ENCODE data around the gene CD151. TPM values are rescaled to one million over a fixed set of nuclear protein-coding genes. Genes with fewer than 3 reads are reported as not detected.

Gene CD151
- total and polyA plus RNA-seq, 8 donors: 163 to 351 (median 261) TPM

- no peak for TF ChIP-seq CTCF (IDR thresholded peaks at IDR 0.05)
- H3K27ac ChIP-seq: no peak overlapping the region
- H3K27me3 ChIP-seq: no peaks in the 10 kb centered on the region
- H3K4me3 ChIP-seq: no peak overlapping the region
- no peaks in the 10 kb centered on the region for H3K4me1 ChIP-seq
- intact Hi-C loops (cut with DNase I): no loop called here
- no peaks in the 10 kb centered on the region for H3K9me3 ChIP-seq
- ATAC-seq (no peak), FAIRE-seq (no peak), DNase-seq (no peak)
- peaks cover 0 to 5% (median 0%) of the 10 kb centered on the region in 3 donors for H3K36me3 ChIP-seq
- 89 to 93% methylated on average over 14 of the region's 14 CpGs for WGBS, 2 donors
Measured at GRCh38 chr11:866481-866880, 33.7 kb downstream of the CD151 start.

DNA sequence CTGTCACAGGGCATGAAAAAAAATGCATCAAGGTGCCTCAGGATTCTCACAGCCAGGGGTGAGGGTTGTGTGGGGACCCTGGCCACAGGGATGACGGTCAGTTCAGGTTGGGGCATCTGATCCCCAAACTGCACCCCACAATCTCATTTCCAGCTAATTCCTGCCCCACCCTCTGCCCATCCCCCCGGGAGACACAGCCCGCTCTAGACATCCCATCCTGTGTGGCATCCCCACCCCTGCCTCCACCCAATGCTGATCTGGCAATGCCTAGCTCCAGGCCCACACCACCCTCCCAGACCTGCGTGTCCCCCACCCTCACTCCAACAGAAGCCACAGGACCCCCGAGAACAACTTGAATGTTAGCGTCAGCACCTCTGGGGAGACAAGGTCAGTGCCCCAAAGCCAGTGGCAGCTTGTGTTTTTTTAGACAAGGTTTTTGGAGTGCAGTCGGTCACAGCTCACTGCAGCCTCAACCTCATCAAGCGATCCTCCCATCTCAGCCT is 35.2 kb downstream of the CD151 start:
- ATAC-seq (no peak), FAIRE-seq (no peak), DNase-seq (no peak)
- intact Hi-C loops (cut with DNase I): no loop called here
- Histone ChIP-seq H3K4me3 (no peak overlapping the region), H3K27me3 (no peaks in the 10 kb centered on the region), H3K36me3 (peaks cover 0 to 5% (median 0%) of the 10 kb centered on the region in 3 donors), H3K4me1 (no peaks in the 10 kb centered on the region), H3K9me3 (no peaks in the 10 kb centered on the region), H3K27ac (peak overlapping the region in 1 of 4 donors; percentile 17)
- no peak for TF ChIP-seq CTCF (IDR thresholded peaks at IDR 0.05)
- 63 to 75% methylated on average over 8 of the region's 8 CpGs for WGBS, 2 donors

DNA sequence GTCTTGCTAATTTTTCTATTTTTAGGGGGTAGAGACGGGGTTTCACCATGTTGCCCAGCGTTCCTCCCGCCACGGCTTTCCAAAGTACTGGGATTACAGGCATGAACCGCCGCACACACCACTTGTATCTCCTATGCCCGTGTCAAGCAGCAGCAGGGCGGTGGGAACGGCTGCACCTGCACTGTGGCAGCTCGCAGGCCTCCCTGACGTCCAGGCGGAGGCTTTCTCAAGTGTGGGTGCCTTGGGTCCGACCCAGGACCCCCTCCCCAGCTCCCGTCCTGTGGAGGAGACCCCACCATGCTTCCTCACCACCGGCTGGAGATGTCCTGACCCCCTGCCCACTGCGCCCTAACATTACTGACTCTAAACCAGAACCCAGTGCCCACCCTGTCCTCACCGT is 35.6 kb downstream of the CD151 start:
- Histone ChIP-seq H3K9me3 (no peaks in the 10 kb centered on the region), H3K36me3 (peaks cover 0 to 5% (median 0%) of the 10 kb centered on the region in 3 donors), H3K4me1 (no peaks in the 10 kb centered on the region), H3K27me3 (no peaks in the 10 kb centered on the region), H3K4me3 (no peak overlapping the region), H3K27ac (peak overlapping the region in 1 of 4 donors; percentile 17)
- WGBS, 2 donors: 51% methylated on average over 17 of the region's 17 CpGs
- no peak for TF ChIP-seq CTCF (IDR thresholded peaks at IDR 0.05)
- ATAC-seq: peak; percentile 52 to 76 (median 68)
- no peak for FAIRE-seq
- peak; percentile 54 to 90 (median 74) for DNase-seq
- intact Hi-C loops (cut with DNase I): no loop called here

DNA sequence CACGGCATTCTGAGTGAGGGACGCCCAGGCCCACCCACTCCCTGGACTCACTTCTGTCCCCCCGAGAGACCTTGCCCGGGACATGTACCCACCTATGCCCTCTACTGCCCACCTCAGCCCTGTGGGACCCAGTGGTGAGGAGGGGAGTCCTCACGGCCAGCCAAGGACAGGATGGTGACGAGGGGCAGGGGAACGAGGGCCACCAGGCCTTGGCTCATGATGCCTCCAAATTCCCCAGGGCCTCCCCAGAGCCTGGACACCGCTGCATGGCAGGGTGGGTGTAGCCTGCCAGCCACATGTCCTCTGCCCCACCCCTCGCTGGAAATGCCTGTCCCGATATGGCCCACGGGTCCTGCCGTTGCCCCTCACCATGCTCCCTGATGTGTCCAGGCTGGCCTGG is 36.0 kb downstream of the CD151 start:
- Histone ChIP-seq H3K4me3 (no peak overlapping the region), H3K27me3 (no peaks in the 10 kb centered on the region), H3K27ac (peak overlapping the region in 1 of 4 donors; percentile 17), H3K4me1 (no peaks in the 10 kb centered on the region), H3K36me3 (peaks cover 0 to 5% (median 0%) of the 10 kb centered on the region in 3 donors), H3K9me3 (no peaks in the 10 kb centered on the region)
- intact Hi-C loops (cut with DNase I): no loop called here
- 78 to 82% methylated on average over 12 of the region's 12 CpGs for WGBS, 2 donors
- DNase-seq (no peak), FAIRE-seq (no peak), ATAC-seq (peak in 2 of 4 donors; percentile 2)
- no peak for TF ChIP-seq CTCF (IDR thresholded peaks at IDR 0.05)

DNA sequence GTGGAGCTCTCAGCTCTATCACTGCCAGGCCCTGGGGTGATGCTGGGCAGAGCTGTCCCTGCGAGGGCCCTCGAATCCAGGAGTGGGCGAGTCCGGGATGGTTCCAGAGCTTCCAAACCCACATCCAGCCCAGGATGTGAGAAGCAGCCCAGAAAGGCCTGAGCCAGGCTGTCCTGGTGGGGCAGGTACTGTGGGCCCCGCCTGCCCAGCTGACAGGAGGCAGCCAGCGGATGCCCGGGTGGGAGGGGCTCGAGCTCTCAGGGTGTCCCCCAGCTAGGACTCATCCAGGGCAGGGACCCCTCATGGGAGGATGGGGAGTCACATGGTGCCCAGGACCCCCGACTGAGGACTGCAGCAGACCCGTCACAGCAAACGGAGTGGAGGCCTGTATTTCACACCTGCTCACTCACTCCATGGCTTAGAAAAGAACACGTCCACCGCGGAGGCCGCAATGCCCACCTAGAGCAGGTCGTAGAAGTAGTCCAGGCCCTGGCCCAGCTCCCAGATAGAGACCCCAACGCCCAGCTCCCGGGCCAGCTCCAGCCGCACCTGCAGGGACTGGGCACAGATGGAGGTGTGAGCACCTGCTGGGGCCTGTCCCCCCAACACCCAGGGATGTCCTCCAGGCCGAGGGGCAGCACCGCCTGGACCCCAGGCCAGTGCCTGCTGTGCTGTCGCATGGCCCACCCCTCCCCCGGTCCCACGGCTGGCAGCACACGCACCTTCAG is 36.8 kb downstream of the CD151 start:
- Histone ChIP-seq H3K4me1 (no peaks in the 10 kb centered on the region), H3K36me3 (peaks cover 0 to 5% (median 0%) of the 10 kb centered on the region in 3 donors), H3K27ac (no peak overlapping the region), H3K4me3 (no peak overlapping the region), H3K9me3 (no peaks in the 10 kb centered on the region), H3K27me3 (no peaks in the 10 kb centered on the region)
- ATAC-seq (no peak), FAIRE-seq (no peak), DNase-seq (no peak)
- TF ChIP-seq CTCF (IDR thresholded peaks at IDR 0.05): no peak
- WGBS, 2 donors: 90 to 91% methylated on average over 17 to 25 of the region's 25 CpGs
- intact Hi-C loops (cut with DNase I): no loop called here
